IMR-90 (cell line): ENCODE data around the gene C11orf58. TPM values are rescaled to one million over a fixed set of nuclear protein-coding genes. Genes with fewer than 3 reads are reported as not detected.

Experiments used
- ATAC-seq: fragments of 200-7000 bp; cut with Tn5 transposase; 2 replicates; pipeline ENCODE4 v1.9.1; 2020; ENCODE audit warnings: low read depth, mild to moderate bottlenecking, moderate library complexity
- BruUV-seq: library from RNA; stranded (reverse); fragments of 400-500 nt; replicated peaks from 2 replicates; lab custom pipeline; 2021; lab: Mats Ljungman, UMichigan
- CTCF ChIA-PET: fragments of 300-600 bp; formaldehyde crosslinking; extraction: SDS; loops from one replicate; lab custom pipeline; 2021; ENCODE audit warnings: antibody characterized with exemption; lab: Yijun Ruan, JAX
- POLR2A ChIA-PET: fragments of 300-600 bp; sonication (Branson Sonifier 250); formaldehyde crosslinking; loops from one replicate; lab custom pipeline; 2022; ENCODE audit warnings: antibody characterized with exemption; ENCODE audit not compliant: unreplicated experiment; lab: Charles Lee
- DNase-seq: peaks from one replicate; pipeline ENCODE4 v3.0.0; 2013
- H2AFZ ChIP-seq: replicated peaks from 2 replicates; pipeline ENCODE3; 2013; ENCODE audit warnings: low read length, mild to moderate bottlenecking; ENCODE audit not compliant: poor library complexity
- H2AK5ac ChIP-seq: 2 replicates; pipeline ENCODE4 v1.6.1; 2013; ENCODE audit warnings: low read depth, low read length, inconsistent platforms
- H2AK9ac ChIP-seq: replicated peaks from 2 replicates; pipeline ENCODE3; 2013; ENCODE audit warnings: mild to moderate bottlenecking, low read depth, low read length, moderate library complexity; ENCODE audit not compliant: poor library complexity
- H2BK120ac ChIP-seq: 2 replicates; pipeline ENCODE4 v1.6.1; 2013; ENCODE audit warnings: low read depth, low read length, inconsistent platforms
- H2BK15ac ChIP-seq: 3 replicates; pipeline ENCODE4 v1.6.1; 2013; ENCODE audit warnings: low read depth, low read length, inconsistent platforms
- H2BK20ac ChIP-seq: 2 replicates; pipeline ENCODE4 v1.6.1; 2013; ENCODE audit warnings: low read depth, mild to moderate bottlenecking, inconsistent platforms, low read length, moderate library complexity
- H2BK5ac ChIP-seq: 2 replicates; pipeline ENCODE4 v1.6.1; 2013; ENCODE audit warnings: mild to moderate bottlenecking, low read depth, low read length, inconsistent platforms; ENCODE audit not compliant: poor library complexity, severe bottlenecking
- H3K14ac ChIP-seq: replicated peaks from 2 replicates; pipeline ENCODE4 v1.6.1; 2013; ENCODE audit warnings: low read depth, low read length, inconsistent platforms
- H3K18ac ChIP-seq: 2 replicates; pipeline ENCODE4 v1.6.1; 2013; ENCODE audit warnings: low read depth, low read length, control low read depth
- H3K23ac ChIP-seq: 2 replicates; pipeline ENCODE4 v1.6.1; 2013; ENCODE audit warnings: low read depth, low read length, inconsistent platforms
- H3K27ac ChIP-seq: 2 replicates; pipeline ENCODE4 v1.5.1; 2013; ENCODE audit warnings: mild to moderate bottlenecking, control low read depth, low read length; ENCODE audit not compliant: insufficient read depth
- H3K27me3 ChIP-seq: 2 replicates; pipeline ENCODE4 v1.6.1; 2013; ENCODE audit warnings: low read length; ENCODE audit not compliant: control insufficient read depth, insufficient read depth
- H3K36me3 ChIP-seq: 2 replicates; pipeline ENCODE4 v1.6.1; 2013; ENCODE audit warnings: low read length, mixed read lengths; ENCODE audit not compliant: control insufficient read depth, insufficient read depth
- H3K4ac ChIP-seq: 2 replicates; pipeline ENCODE4 v1.6.1; 2013; ENCODE audit warnings: low read depth, low read length, inconsistent platforms
- H3K4me1 ChIP-seq: 2 replicates; pipeline ENCODE4 v1.6.1; 2013; ENCODE audit warnings: low read length, mixed read lengths; ENCODE audit not compliant: control insufficient read depth, insufficient read depth
- H3K4me2 ChIP-seq: 2 replicates; pipeline ENCODE4 v1.6.1; 2013; ENCODE audit warnings: low read depth, mild to moderate bottlenecking, control low read depth, low read length, moderate library complexity
- H3K4me3 ChIP-seq: 2 replicates; pipeline ENCODE4 v1.5.1; 2013; ENCODE audit warnings: low read depth, mild to moderate bottlenecking, control low read depth, low read length, moderate library complexity; ENCODE audit not compliant: insufficient read depth
- H3K56ac ChIP-seq: 2 replicates; pipeline ENCODE4 v1.6.1; 2013; ENCODE audit warnings: low read length, inconsistent platforms; ENCODE audit not compliant: insufficient read depth; ENCODE audit errors: extremely low read depth
- H3K79me1 ChIP-seq, 2 experiments: 2 replicates each; pipeline ENCODE4 v1.6.1; 2013; ENCODE audit warnings: low read length in 2 of 2, inconsistent platforms in 1 of 2, low read depth in 1 of 2
- H3K9ac ChIP-seq: 2 replicates; pipeline ENCODE4 v1.6.1; 2013; ENCODE audit warnings: low read depth, low read length, control low read depth
- H3K9me1 ChIP-seq: 2 replicates; pipeline ENCODE4 v1.6.1; 2013; ENCODE audit warnings: low read length, inconsistent platforms; ENCODE audit not compliant: insufficient read depth
- H3K9me3 ChIP-seq: 2 replicates; pipeline ENCODE4 v1.6.1; 2013; ENCODE audit warnings: low read length; ENCODE audit not compliant: control insufficient read depth, insufficient read depth
- H4K20me1 ChIP-seq: 2 replicates; pipeline ENCODE4 v1.6.1; 2013; ENCODE audit warnings: low read length, inconsistent platforms; ENCODE audit not compliant: insufficient read depth
- H4K5ac ChIP-seq: 2 replicates; pipeline ENCODE4 v1.6.1; 2013; ENCODE audit warnings: mild to moderate bottlenecking, low read depth, low read length, control low read depth
- H4K8ac ChIP-seq, 2 experiments: 2 replicates each; pipeline ENCODE4 v1.6.1; 2013; ENCODE audit warnings: low read depth in 2 of 2, low read length in 2 of 2, control low read depth in 1 of 2, inconsistent platforms in 1 of 2
- H4K91ac ChIP-seq: 2 replicates; pipeline ENCODE4 v1.6.1; 2013; ENCODE audit warnings: low read depth, low read length, inconsistent platforms; ENCODE audit not compliant: insufficient read depth
- BHLHE40 ChIP-seq: fragments of 150-350 bp; IDR thresholded peaks from 2 replicates; pipeline ENCODE4 v1.6.1; 2016; ENCODE audit warnings: mild to moderate bottlenecking, low read depth, low read length
- CEBPB ChIP-seq: IDR thresholded peaks from 2 replicates; pipeline ENCODE4 v1.6.1; 2012; ENCODE audit warnings: low read depth, low read length, improper control_type of control experiment
- ELK1 ChIP-seq: fragments of 150-350 bp; IDR thresholded peaks from 2 replicates; pipeline ENCODE4 v1.6.1; 2016; ENCODE audit warnings: low read depth, mild to moderate bottlenecking, low read length, moderate library complexity, borderline replicate concordance
- FOS ChIP-seq: fragments of 150-350 bp; IDR thresholded peaks from 2 replicates; pipeline ENCODE4 v1.6.1; 2016; ENCODE audit warnings: low read depth, low read length
- MAFK ChIP-seq: IDR thresholded peaks from 2 replicates; pipeline ENCODE4 v1.6.1; 2012; ENCODE audit warnings: low read depth, low read length, improper control_type of control experiment
- RCOR1 ChIP-seq: IDR thresholded peaks from 2 replicates; pipeline ENCODE4 v1.6.1; 2012; ENCODE audit warnings: mild to moderate bottlenecking, low read length, improper control_type of control experiment; ENCODE audit not compliant: insufficient replicate concordance
- SMC3 ChIP-seq: fragments of 150-350 bp; IDR thresholded peaks from 2 replicates; pipeline ENCODE4 v1.6.1; 2016; ENCODE audit warnings: low read depth, mild to moderate bottlenecking, antibody characterized with exemption, low read length, moderate library complexity
- WGBS, 2 experiments: methylation state at CpG; one replicate each; pipeline versions ENCODE4 v1.1.5 to v1.1.7; 2013; ENCODE audit warnings: missing lambda C conversion rate in 2 of 2; ENCODE audit not compliant: insufficient read length in 1 of 2; ENCODE audit errors: extremely low coverage in 2 of 2; 5-methylcytosine and 5-hydroxymethylcytosine counted together
- dilution Hi-C: fragments of 300-500 bp; cut with HindIII; formaldehyde crosslinking; loops from one replicate; pipeline ENCODE4 v1.14.3; 2018; ENCODE audit warnings: low sequenced_read_pairs; ENCODE audit not compliant: unreplicated experiment
- in situ Hi-C: fragments of 300-500 bp; cut with MboI; formaldehyde crosslinking; loops from 3 replicates; pipeline ENCODE4 v1.14.3; 2019; ENCODE audit warnings: low sequenced_read_pairs, inconsistent platforms, mixed read lengths
- intact Hi-C: fragments of 100-400 bp; cut with micrococcal nuclease; formaldehyde crosslinking; loops from 2 replicates; pipeline ENCODE4 v1.10.0; 2022
- polyA plus RNA-seq, 3 experiments: library from polyadenylated mRNA; depleted of rRNA; stranded (reverse); fragments of >200 nt; gene quantifications; 2 replicates each; pipeline ENCODE4 v1.2.3, GENCODE V29; 2012; ENCODE audit warnings: low replicate concordance in 1 of 3
- total RNA-seq: library from RNA; depleted of rRNA; stranded (reverse); fragments of >200 nt; gene quantifications from 2 replicates; pipeline ENCODE4 v1.2.3, GENCODE V29; 2012

The C11orf58 gene
- total and polyA plus RNA-seq, 2 of the 4 experiments (the other 2 are of a cell fraction) = 53.8 to 67.8 TPM

- intact Hi-C loops = no loop called here
- WGBS, 2 experiments = 64% methylated on average over 6 of the region's 13 CpGs; no CpG with 5 or more reads in 1 of the 2 experiments
- peak overlapping the region; percentile 63 for H4K91ac ChIP-seq
- POLR2A ChIA-PET = no interaction called here
- H3K27me3 ChIP-seq = no peaks in the 10 kb centered on the region
- no peak for TF ChIP-seq SMC3
- TF ChIP-seq MAFK = peak; percentile 79
- TF ChIP-seq ELK1 = no peak
- TF ChIP-seq BHLHE40 = peak; percentile 17; the same call in 1 of the 2 replicates
- peak; percentile 97 for TF ChIP-seq FOS
- peak; percentile 83 for TF ChIP-seq CEBPB
- no peak for TF ChIP-seq RCOR1
- H3K4me1 ChIP-seq = peaks cover 6% of the 10 kb centered on the region
- no peaks in the 10 kb centered on the region for H3K79me1 ChIP-seq
- peak overlapping the region; percentile 49; the same call in 2 of the 3 replicates for H2BK15ac ChIP-seq
- H2AK5ac ChIP-seq = peak overlapping the region; percentile 26
- H4K20me1 ChIP-seq = no peaks in the 10 kb centered on the region
- dilution Hi-C loops = no loop called here
- H3K36me3 ChIP-seq = no peaks in the 10 kb centered on the region
- peak overlapping the region; percentile 57 for H3K4me2 ChIP-seq
- H4K5ac ChIP-seq = no peak overlapping the region
- H2AK9ac ChIP-seq = peak overlapping the region; percentile 18
- BruUV-seq = no TSS peak
- H3K56ac ChIP-seq = peak overlapping the region; percentile 27; the same call in 1 of the 2 replicates
- peak overlapping the region; percentile 77 for H2BK120ac ChIP-seq
- peak overlapping the region; percentile 81 for H3K4ac ChIP-seq
- in situ Hi-C loops = no loop called here
- H3K23ac ChIP-seq = peak overlapping the region; percentile 62; the same call in 1 of the 2 replicates
- ATAC-seq (peak; percentile 94), DNase-seq (peak; percentile 95)
- CTCF ChIA-PET = no interaction called here
- peak overlapping the region; percentile 59; the same call in 1 of the 2 replicates for H3K14ac ChIP-seq
- peak overlapping the region; percentile 31 for H3K18ac ChIP-seq
- peak overlapping the region; percentile 65 for H2BK5ac ChIP-seq
- peak overlapping the region; percentile 50 for H3K27ac ChIP-seq
- peak overlapping the region; percentile 59 for H2AFZ ChIP-seq
- H3K4me3 ChIP-seq = no peak overlapping the region
- peak overlapping the region; percentile 16 to 64; a peak in 3 of 4 replicates for H4K8ac ChIP-seq
- peaks cover 7% of the 10 kb centered on the region for H3K9me1 ChIP-seq
- H2BK20ac ChIP-seq = peak overlapping the region; percentile 83
- no peaks in the 10 kb centered on the region for H3K9me3 ChIP-seq
- no peak overlapping the region for H3K9ac ChIP-seq
Observed at GRCh38 chr11:16791191-16791961, 52.9 kb downstream of the C11orf58 start.
